Astrocyte (in vitro differentiated cells and primary cell): ENCODE data around the gene YJEFN3. TPM values are rescaled to one million over a fixed set of nuclear protein-coding genes. Genes with fewer than 3 reads are reported as not detected.

ENCODE experiments used
- DNase-seq: peaks from one replicate; pipeline ENCODE4 v3.0.0-alpha.2; 2010; ENCODE audit warnings: low read depth
- FAIRE-seq: peaks from 2 replicates; lab custom pipeline; 2011; peaks lifted over from hg19 to GRCh38; lab: Jason Lieb, UNC
- H2AFZ ChIP-seq: 2 replicates; pipeline ENCODE4 v1.6.0; 2012; ENCODE audit warnings: low read depth, low read length, inconsistent platforms
- H3K27ac ChIP-seq: 2 replicates; pipeline ENCODE4 v1.5.1; 2011; ENCODE audit warnings: low read depth, low read length, inconsistent platforms
- H3K27me3 ChIP-seq: 2 replicates; pipeline ENCODE4 v1.6.0; 2011; ENCODE audit warnings: low read length, inconsistent platforms; ENCODE audit not compliant: insufficient read depth
- H3K36me3 ChIP-seq: 2 replicates; pipeline ENCODE4 v1.5.1; 2011; ENCODE audit warnings: low read length, inconsistent platforms; ENCODE audit not compliant: insufficient read depth
- H3K4me1 ChIP-seq: 2 replicates; pipeline ENCODE4 v1.5.1; 2011; ENCODE audit warnings: low read length, inconsistent platforms; ENCODE audit not compliant: insufficient read depth
- H3K4me2 ChIP-seq: 2 replicates; pipeline ENCODE4 v1.6.0; 2012; ENCODE audit warnings: low read length, inconsistent platforms
- H3K4me3 ChIP-seq: 2 replicates; pipeline ENCODE4 v1.5.1; 2011; ENCODE audit warnings: low read depth, mild to moderate bottlenecking, low read length, inconsistent platforms; ENCODE audit not compliant: insufficient read depth
- H3K79me2 ChIP-seq: 2 replicates; pipeline ENCODE4 v1.6.0; 2012; ENCODE audit warnings: mild to moderate bottlenecking, low read length, inconsistent platforms; ENCODE audit not compliant: insufficient read depth
- H3K9ac ChIP-seq: 2 replicates; pipeline ENCODE4 v1.6.0; 2012; ENCODE audit warnings: mild to moderate bottlenecking, low read length, inconsistent platforms
- H3K9me3 ChIP-seq: 2 replicates; pipeline ENCODE4 v1.5.1; 2012; ENCODE audit warnings: low read depth, mild to moderate bottlenecking, low read length, inconsistent platforms; ENCODE audit not compliant: insufficient read depth
- H4K20me1 ChIP-seq: 2 replicates; pipeline ENCODE4 v1.6.0; 2012; ENCODE audit warnings: low read length, inconsistent platforms; ENCODE audit not compliant: insufficient read depth
- H3K27ac Mint-ChIP-seq: one replicate; pipeline ENCODE4 v1.8.0; 2021; ENCODE audit warnings: mild to moderate bottlenecking, mixed read lengths; ENCODE audit not compliant: unreplicated experiment
- H3K27me3 Mint-ChIP-seq: one replicate; pipeline ENCODE4 v1.8.0; 2021; ENCODE audit warnings: low read depth, mixed read lengths; ENCODE audit not compliant: unreplicated experiment
- H3K36me3 Mint-ChIP-seq: one replicate; pipeline ENCODE4 v1.8.0; 2021; ENCODE audit warnings: low read depth, mixed read lengths; ENCODE audit not compliant: unreplicated experiment
- H3K4me1 Mint-ChIP-seq: one replicate; pipeline ENCODE4 v1.8.0; 2021; ENCODE audit warnings: low read depth, mixed read lengths; ENCODE audit not compliant: unreplicated experiment
- H3K4me3 Mint-ChIP-seq: one replicate; pipeline ENCODE4 v1.8.0; 2021; ENCODE audit warnings: mild to moderate bottlenecking, moderate library complexity, mixed read lengths; ENCODE audit not compliant: unreplicated experiment
- H3K9me3 Mint-ChIP-seq: one replicate; pipeline ENCODE4 v1.8.0; 2021; ENCODE audit warnings: mild to moderate bottlenecking, mixed read lengths; ENCODE audit not compliant: unreplicated experiment
- EZH2 ChIP-seq: IDR thresholded peaks from 2 replicates; pipeline ENCODE4 v1.6.1; 2012; ENCODE audit warnings: mild to moderate bottlenecking, low read length, inconsistent platforms; ENCODE audit not compliant: insufficient read depth
- total RNA-seq: library from RNA; stranded (reverse); gene quantifications from 2 replicates; pipeline ENCODE4 v1.2.1, GENCODE V29; 2021
- TF ChIP-seq, protein P1 (sequence below): IDR thresholded peaks from 2 replicates; pipeline ENCODE4 v1.5.1; 2011; ENCODE audit warnings: low read depth, mild to moderate bottlenecking, inconsistent platforms, low read length, moderate library complexity; ENCODE audit not compliant: insufficient read depth

YJEFN3 gene
- total RNA-seq, 1 donor from 2014 or later: 9.8 TPM

DNA sequence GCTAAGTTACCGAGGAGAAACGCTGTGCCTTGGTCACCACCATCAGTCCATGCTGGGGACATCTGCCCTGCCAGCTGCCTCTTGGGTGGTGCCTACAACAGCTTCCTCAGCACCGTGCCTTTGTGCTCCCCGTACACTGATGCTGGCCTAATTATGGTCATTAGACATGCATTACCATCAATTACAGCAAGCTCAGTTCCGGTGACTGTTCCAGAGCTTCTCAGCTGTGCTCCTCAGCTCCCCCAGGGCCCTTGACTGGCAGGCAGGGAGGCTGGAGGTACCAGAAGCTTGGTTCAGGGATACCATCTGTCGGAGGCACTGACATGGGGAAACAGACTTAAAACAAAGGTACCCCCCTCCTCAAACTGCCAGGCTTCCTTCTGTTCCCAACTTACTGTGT lies 49.5 kb downstream of the YJEFN3 start:
- TF ChIP-seq, protein P1, sequence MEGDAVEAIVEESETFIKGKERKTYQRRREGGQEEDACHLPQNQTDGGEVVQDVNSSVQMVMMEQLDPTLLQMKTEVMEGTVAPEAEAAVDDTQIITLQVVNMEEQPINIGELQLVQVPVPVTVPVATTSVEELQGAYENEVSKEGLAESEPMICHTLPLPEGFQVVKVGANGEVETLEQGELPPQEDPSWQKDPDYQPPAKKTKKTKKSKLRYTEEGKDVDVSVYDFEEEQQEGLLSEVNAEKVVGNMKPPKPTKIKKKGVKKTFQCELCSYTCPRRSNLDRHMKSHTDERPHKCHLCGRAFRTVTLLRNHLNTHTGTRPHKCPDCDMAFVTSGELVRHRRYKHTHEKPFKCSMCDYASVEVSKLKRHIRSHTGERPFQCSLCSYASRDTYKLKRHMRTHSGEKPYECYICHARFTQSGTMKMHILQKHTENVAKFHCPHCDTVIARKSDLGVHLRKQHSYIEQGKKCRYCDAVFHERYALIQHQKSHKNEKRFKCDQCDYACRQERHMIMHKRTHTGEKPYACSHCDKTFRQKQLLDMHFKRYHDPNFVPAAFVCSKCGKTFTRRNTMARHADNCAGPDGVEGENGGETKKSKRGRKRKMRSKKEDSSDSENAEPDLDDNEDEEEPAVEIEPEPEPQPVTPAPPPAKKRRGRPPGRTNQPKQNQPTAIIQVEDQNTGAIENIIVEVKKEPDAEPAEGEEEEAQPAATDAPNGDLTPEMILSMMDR: no peak
- TF ChIP-seq EZH2: no peak
- Histone ChIP-seq H3K36me3 (no peaks in the 10 kb centered on the region), H2AFZ (no peak overlapping the region), H4K20me1 (no peaks in the 10 kb centered on the region), H3K27ac (no peak overlapping the region), H3K9me3 (no peaks in the 10 kb centered on the region), H3K4me1 (no peaks in the 10 kb centered on the region), H3K4me2 (no peak overlapping the region), H3K9ac (no peak overlapping the region), H3K79me2 (no peaks in the 10 kb centered on the region), H3K27me3 (no peaks in the 10 kb centered on the region), H3K4me3 (no peak overlapping the region)
- no peak for FAIRE-seq
- Mint-ChIP-seq H3K27ac (no peak overlapping the region), H3K36me3 (peaks cover 2% of the 10 kb centered on the region), H3K4me1 (no peaks in the 10 kb centered on the region), H3K4me3 (no peak overlapping the region), H3K27me3 (peaks cover 12% of the 10 kb centered on the region), H3K9me3 (no peaks in the 10 kb centered on the region)
- no peak for DNase-seq

GRCh38 chr19:19579533-19580361 lies 51.0 kb downstream of the YJEFN3 start:
- Mint-ChIP-seq H3K27ac (no peak overlapping the region), H3K27me3 (peaks cover 12% of the 10 kb centered on the region), H3K36me3 (no peaks in the 10 kb centered on the region), H3K4me1 (no peaks in the 10 kb centered on the region), H3K9me3 (no peaks in the 10 kb centered on the region), H3K4me3 (no peak overlapping the region)
- H3K4me1 ChIP-seq: no peaks in the 10 kb centered on the region
- H3K27ac ChIP-seq: no peak overlapping the region
- no peaks in the 10 kb centered on the region for H3K36me3 ChIP-seq
- TF ChIP-seq, protein P1: no peak
- TF ChIP-seq EZH2: no peak
- no peaks in the 10 kb centered on the region for H3K79me2 ChIP-seq
- H3K4me3 ChIP-seq: no peak overlapping the region
- H2AFZ ChIP-seq: no peak overlapping the region
- no peak overlapping the region for H3K9ac ChIP-seq
- FAIRE-seq (no peak), DNase-seq (no peak)
- H3K4me2 ChIP-seq: no peak overlapping the region
- no peaks in the 10 kb centered on the region for H4K20me1 ChIP-seq
- H3K9me3 ChIP-seq: no peaks in the 10 kb centered on the region
- H3K27me3 ChIP-seq: no peaks in the 10 kb centered on the region

- no peak overlapping the region for H3K9ac ChIP-seq
- H3K4me2 ChIP-seq: no peak overlapping the region
- no peak overlapping the region for H3K27ac Mint-ChIP-seq
- H3K79me2 ChIP-seq: no peaks in the 10 kb centered on the region
- no peaks in the 10 kb centered on the region for H3K36me3 ChIP-seq
- no peak overlapping the region for H2AFZ ChIP-seq
- H3K9me3 Mint-ChIP-seq: no peaks in the 10 kb centered on the region
- peaks cover 11% of the 10 kb centered on the region for H3K27me3 Mint-ChIP-seq
- H4K20me1 ChIP-seq: no peaks in the 10 kb centered on the region
- H3K27ac ChIP-seq: no peak overlapping the region
- no peaks in the 10 kb centered on the region for H3K27me3 ChIP-seq
- no peaks in the 10 kb centered on the region for H3K4me1 ChIP-seq
- H3K9me3 ChIP-seq: no peaks in the 10 kb centered on the region
- H3K4me1 Mint-ChIP-seq: no peaks in the 10 kb centered on the region
- H3K4me3 Mint-ChIP-seq: no peak overlapping the region
- H3K36me3 Mint-ChIP-seq: no peaks in the 10 kb centered on the region
- DNase-seq (no peak), FAIRE-seq (no peak)
- H3K4me3 ChIP-seq: no peak overlapping the region
- TF ChIP-seq, protein P1: no peak
- no peak for TF ChIP-seq EZH2
Observed at GRCh38 chr19:19580418-19580817, 51.7 kb downstream of the YJEFN3 start.
